T-helper 17 cell (primary cell): ENCODE data around the gene FNBP1. TPM values are rescaled to one million over a fixed set of nuclear protein-coding genes. Genes with fewer than 3 reads are reported as not detected.

ENCODE experiments used
- ATAC-seq: fragments of 150-1000 bp; cut with Tn5 transposase; 2 replicates; pipeline ENCODE4 v1.10.0; 2021; ENCODE audit warnings: mild to moderate bottlenecking, moderate library complexity
- DNase-seq, 3 donors: peaks; one replicate each; pipeline versions ENCODE4 v3.0.0 to v3.0.0-alpha.2; 2020 to 2021
- H3K9me3 ChIP-seq: one replicate; pipeline ENCODE4 v1.7.0; 2013; ENCODE audit warnings: low read length, mild to moderate bottlenecking; ENCODE audit not compliant: control insufficient read depth, poor library complexity, severe bottlenecking
- H3K27ac Mint-ChIP-seq: one replicate; pipeline ENCODE4 v1.8.0; 2022; ENCODE audit warnings: mild to moderate bottlenecking, moderate library complexity, mixed read lengths
- H3K27me3 Mint-ChIP-seq: one replicate; pipeline ENCODE4 v1.8.0; 2022; ENCODE audit warnings: mixed read lengths
- H3K36me3 Mint-ChIP-seq: one replicate; pipeline ENCODE4 v1.8.0; 2022; ENCODE audit warnings: low read depth, mixed read lengths
- H3K4me1 Mint-ChIP-seq: one replicate; pipeline ENCODE4 v1.8.0; 2022; ENCODE audit warnings: mild to moderate bottlenecking, mixed read lengths
- H3K4me3 Mint-ChIP-seq: one replicate; pipeline ENCODE4 v1.8.0; 2022; ENCODE audit warnings: mild to moderate bottlenecking, moderate library complexity, mixed read lengths
- total RNA-seq, 4 donors: library from RNA in 2 of 4; stranded (reverse) in 2 of 4; gene quantifications; one replicate each; pipeline ENCODE4 v1.2.3 and lab custom pipeline; 2022 to 2026

FNBP1 gene
- total RNA-seq, 2 donors from 2014 or later = 219 to 221 TPM

DNA sequence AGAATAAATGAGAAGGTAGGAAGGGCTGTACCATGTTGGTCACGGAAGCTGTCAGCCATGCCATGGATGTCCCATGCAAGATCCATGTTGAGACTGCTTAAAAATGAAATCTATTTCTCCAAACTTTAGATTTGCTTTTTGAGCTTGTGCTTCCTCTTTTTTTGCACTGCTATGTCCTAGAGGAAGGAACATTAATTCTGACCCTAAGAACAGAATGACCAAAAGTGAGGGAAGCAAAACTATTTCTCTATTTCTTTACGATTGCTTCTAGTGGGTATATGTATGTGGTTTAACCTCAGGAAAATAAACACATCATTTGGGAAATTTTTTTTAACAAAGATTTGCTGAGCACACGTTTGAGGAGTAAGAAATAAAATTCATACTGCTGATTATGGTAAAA is 123.1 kb downstream of the FNBP1 start:
- ATAC-seq (no peak), DNase-seq (no peak)
- peak overlapping the region; percentile 88 for H3K27ac Mint-ChIP-seq
- peaks cover 6% of the 10 kb centered on the region for H3K36me3 Mint-ChIP-seq
- no peak overlapping the region for H3K4me3 Mint-ChIP-seq
- H3K9me3 ChIP-seq = no peaks in the 10 kb centered on the region
- no peaks in the 10 kb centered on the region for H3K27me3 Mint-ChIP-seq
- H3K4me1 Mint-ChIP-seq = peaks cover 25% of the 10 kb centered on the region

DNA sequence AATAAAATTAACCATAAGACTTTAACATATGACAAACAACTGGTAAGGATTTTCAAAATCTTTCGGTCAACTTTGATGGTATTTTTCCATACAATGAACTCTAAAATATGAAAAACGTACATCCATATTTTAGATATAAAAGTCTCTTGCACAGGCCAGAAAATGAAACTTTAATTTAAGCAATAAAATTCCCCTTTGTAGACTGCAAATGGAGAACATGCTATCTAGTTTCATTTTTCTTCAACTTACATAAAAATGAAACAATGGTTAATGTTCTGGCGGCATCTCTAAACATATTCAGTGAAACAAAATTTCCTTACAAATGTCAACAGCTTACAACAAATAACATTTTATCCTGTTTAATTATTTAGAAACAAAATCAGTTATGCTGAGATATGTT is 123.7 kb downstream of the FNBP1 start:
- Mint-ChIP-seq H3K27me3 (no peaks in the 10 kb centered on the region), H3K4me1 (peaks cover 23% of the 10 kb centered on the region), H3K27ac (peak overlapping the region; percentile 88), H3K36me3 (peaks cover 6% of the 10 kb centered on the region), H3K4me3 (no peak overlapping the region)
- DNase-seq (no peak), ATAC-seq (no peak)
- no peaks in the 10 kb centered on the region for H3K9me3 ChIP-seq

DNA sequence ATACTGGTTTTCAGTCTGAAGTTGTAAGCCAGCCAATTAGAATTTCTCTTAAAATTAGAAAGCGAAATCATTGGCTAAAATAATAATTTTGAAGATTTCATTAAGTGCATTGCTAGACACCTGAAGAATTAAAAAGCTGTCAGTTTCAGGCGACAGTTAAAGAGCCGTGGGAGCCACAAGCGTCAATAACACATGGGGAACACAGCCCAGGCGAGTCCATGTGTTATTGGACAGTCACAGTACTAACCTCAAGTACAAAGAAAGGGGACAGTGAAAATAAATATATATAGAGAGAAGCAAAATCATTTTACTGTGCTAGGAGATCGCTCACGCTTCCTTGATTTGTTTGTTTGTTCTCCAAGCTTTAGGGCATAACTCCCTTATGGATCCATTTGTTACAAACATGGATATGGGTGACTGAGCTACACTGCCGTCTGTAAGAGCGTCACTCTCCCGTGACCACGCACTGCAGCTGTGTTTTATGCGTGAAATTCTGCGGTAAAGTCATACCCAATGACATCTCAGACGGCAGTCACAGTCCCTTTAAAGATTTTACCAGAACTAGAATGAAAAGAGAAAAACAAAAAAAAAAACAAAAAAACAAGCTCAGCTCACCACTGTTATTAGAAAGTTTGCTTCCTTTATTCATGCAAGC is 124.6 kb downstream of the FNBP1 start:
- H3K4me3 Mint-ChIP-seq = no peak overlapping the region
- peaks cover 19% of the 10 kb centered on the region for H3K4me1 Mint-ChIP-seq
- peaks cover 6% of the 10 kb centered on the region for H3K36me3 Mint-ChIP-seq
- no peaks in the 10 kb centered on the region for H3K9me3 ChIP-seq
- no peaks in the 10 kb centered on the region for H3K27me3 Mint-ChIP-seq
- DNase-seq (no peak), ATAC-seq (no peak)
- H3K27ac Mint-ChIP-seq = peak overlapping the region; percentile 88

DNA sequence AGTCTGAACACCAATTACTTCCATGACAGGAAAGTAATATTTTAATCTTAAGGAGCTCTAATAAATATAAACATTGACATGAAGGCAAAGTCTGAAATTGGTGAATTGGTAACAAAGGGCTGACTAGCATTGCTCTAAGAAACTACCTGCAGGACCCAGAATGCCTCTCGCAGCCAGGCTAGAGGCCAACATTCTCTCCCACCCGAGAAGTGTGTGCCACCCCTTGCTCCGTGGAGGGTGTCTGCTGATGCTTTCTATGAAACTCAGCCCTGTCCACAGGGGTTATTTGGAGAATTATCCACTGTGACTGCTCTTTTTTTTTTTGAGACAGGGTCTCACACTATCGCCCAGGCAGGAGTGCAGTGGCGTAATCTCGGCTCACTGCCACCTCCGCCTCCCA is 126.3 kb downstream of the FNBP1 start:
- Mint-ChIP-seq H3K4me1 (peaks cover 17% of the 10 kb centered on the region), H3K36me3 (peaks cover 6% of the 10 kb centered on the region), H3K4me3 (no peak overlapping the region), H3K27me3 (no peaks in the 10 kb centered on the region), H3K27ac (peak overlapping the region; percentile 84)
- H3K9me3 ChIP-seq = no peaks in the 10 kb centered on the region
- ATAC-seq = no peak
- no peak for DNase-seq

DNA sequence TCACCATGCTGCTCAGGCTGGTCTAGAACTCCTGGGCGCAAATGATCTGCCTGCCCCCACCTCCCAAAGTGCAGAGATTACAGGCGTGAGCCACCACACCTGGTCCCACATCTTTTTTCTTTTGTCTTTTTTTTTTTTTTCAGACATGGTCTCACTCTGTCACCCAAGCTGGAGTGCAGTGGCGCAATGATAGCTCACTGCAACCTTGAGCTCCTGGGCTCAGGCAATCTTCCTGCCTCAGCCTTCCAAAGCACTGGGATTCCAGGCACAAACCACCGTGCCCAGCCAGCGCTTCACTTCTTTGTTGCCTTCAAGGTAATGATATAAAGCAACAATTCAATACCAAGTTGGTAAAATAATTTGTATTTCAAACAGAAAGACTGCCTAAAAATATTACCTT is 128.9 kb downstream of the FNBP1 start:
- no peaks in the 10 kb centered on the region for H3K9me3 ChIP-seq
- peaks cover 6% of the 10 kb centered on the region for H3K36me3 Mint-ChIP-seq
- peak overlapping the region; percentile 21 for H3K27ac Mint-ChIP-seq
- no peaks in the 10 kb centered on the region for H3K27me3 Mint-ChIP-seq
- DNase-seq (no peak), ATAC-seq (no peak)
- no peak overlapping the region for H3K4me3 Mint-ChIP-seq
- peaks cover 13% of the 10 kb centered on the region for H3K4me1 Mint-ChIP-seq

DNA sequence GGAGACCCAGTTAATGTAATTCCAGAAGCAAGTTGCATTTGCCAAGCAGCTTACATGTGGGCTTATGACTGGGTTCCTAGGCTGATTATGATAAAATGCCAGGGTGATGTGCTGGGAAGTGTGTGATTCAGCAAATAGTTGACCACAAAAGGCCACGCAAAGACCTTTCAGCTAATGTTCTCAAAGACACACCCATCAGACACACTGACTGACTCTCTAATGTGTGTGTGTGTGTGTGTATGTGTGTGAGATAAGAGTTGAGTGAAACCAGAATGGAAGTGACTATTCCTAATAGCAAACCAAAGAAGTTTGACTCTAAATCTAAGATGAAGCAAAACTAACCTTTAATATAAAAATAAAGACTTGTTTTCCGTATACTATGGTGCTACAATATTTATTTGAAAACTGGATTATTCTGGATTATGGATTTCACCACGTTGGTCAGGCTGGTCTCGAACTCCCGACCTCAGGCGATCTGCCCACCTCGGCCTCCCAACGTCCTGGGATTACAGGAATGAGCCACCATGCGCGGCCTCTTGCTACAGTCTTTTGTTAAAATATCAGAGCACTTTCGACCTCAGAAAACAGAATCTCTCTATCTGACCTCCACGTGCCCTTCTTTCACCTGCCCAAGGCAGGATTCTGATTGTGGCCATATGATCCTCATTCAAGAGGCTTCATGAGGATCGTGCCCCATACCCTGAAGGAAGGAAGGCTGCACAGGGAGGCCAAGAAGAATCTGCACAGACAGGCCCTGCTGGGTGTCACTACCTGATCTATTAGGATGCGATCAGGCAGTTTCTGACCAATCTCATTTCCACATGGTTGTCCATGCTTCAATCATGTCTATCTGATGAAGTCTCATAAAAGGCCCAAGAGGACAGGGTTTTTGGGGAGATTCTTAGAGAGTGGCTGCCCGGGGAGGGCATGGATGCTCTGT is 132.1 kb downstream of the FNBP1 start:
- peaks cover 6% of the 10 kb centered on the region for H3K36me3 Mint-ChIP-seq
- no peak overlapping the region for H3K4me3 Mint-ChIP-seq
- H3K4me1 Mint-ChIP-seq = peaks cover 4% of the 10 kb centered on the region
- no peak for ATAC-seq
- no peaks in the 10 kb centered on the region for H3K27me3 Mint-ChIP-seq
- no peaks in the 10 kb centered on the region for H3K9me3 ChIP-seq
- peak overlapping the region; percentile 83 for H3K27ac Mint-ChIP-seq
- no peak for DNase-seq

DNA sequence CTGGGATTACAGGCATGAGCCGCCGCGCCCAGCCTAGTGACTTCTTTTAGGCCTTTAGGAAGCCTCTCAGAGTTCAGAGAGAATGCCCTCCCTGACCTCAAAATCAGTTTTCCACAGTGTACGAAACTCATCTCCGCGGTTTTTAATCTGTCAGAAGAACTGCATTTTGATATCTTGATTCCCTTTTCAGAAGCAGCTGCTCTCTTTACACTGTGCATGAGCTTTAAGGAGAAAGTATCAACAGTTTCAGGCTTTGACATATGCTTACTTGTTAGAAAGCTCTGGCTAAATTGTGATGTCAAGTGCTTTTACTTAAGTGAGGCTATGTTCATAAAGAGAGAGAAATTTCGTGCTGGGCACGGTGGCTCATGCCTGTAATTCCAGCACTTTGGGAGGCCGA is 133.1 kb downstream of the FNBP1 start:
- DNase-seq = no peak
- Mint-ChIP-seq H3K27me3 (no peaks in the 10 kb centered on the region), H3K4me1 (peaks cover 5% of the 10 kb centered on the region), H3K4me3 (no peak overlapping the region), H3K27ac (peak overlapping the region; percentile 83), H3K36me3 (peaks cover 8% of the 10 kb centered on the region)
- no peaks in the 10 kb centered on the region for H3K9me3 ChIP-seq
- ATAC-seq = no peak

DNA sequence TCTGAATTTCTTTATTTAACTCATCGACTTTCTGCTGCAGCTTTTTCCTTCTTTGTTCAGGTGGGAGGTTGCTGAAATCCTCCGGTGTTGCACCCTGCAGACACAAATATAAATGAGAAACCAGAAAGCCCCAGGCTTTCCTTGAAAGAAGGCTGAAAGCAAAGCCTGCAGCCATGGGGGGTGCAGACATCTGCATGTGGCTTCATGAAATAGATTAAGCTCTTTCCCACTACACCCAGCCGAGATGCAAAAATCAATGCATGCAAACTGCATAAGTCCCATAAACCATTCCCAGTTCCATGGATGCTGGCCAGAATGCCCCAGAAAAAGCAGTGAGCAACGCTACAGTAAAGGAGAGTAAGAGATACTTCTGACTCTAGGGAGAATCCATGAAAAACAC is 134.1 kb downstream of the FNBP1 start:
- H3K36me3 Mint-ChIP-seq = peaks cover 10% of the 10 kb centered on the region
- H3K4me3 Mint-ChIP-seq = no peak overlapping the region
- H3K27me3 Mint-ChIP-seq = no peaks in the 10 kb centered on the region
- H3K27ac Mint-ChIP-seq = peak overlapping the region; percentile 62
- no peaks in the 10 kb centered on the region for H3K9me3 ChIP-seq
- ATAC-seq = no peak
- no peak for DNase-seq
- peaks cover 10% of the 10 kb centered on the region for H3K4me1 Mint-ChIP-seq

DNA sequence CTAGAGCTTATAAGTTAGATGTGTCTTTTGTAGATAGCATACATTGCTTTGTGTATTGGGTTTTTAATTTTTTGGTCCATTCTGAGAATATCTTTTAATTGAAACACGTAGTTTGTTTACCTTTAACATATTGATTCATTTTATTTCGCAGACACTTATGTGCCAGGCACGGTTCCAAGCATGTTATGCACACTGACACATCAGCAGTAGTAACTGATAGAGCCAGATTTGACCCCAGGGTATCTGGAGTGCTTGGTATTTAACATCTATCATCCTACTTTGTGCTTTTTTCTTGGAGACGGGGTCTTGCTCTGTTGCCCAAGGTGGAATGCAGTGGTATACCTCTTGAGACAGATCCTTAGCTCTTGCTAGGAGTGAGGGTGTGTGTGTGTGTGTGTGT is 135.8 kb downstream of the FNBP1 start:
- Mint-ChIP-seq H3K36me3 (peaks cover 10% of the 10 kb centered on the region), H3K27me3 (no peaks in the 10 kb centered on the region), H3K4me1 (peaks cover 12% of the 10 kb centered on the region), H3K4me3 (peak overlapping the region; percentile 19), H3K27ac (peak overlapping the region; percentile 62)
- DNase-seq = no peak
- H3K9me3 ChIP-seq = no peaks in the 10 kb centered on the region
- no peak for ATAC-seq

DNA sequence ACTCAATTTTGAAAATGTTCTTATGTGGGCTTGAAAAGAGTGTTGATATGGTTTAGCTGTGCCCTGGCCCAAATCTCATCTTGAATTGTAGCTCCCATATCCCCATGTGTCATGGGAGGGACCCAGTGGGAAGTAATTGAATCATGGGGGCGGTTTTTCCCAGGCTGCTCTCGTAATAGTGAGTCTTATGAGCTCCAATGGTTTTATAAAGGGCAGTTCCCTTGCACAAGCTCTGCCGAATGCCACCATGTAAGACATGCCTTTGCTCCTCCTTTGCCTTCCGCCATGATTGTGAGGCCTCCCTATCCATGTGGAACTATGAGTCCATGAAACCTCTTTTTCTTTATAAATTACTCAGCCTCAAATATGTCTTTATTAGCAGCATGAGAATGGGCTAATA is 136.7 kb downstream of the FNBP1 start:
- Mint-ChIP-seq H3K27me3 (no peaks in the 10 kb centered on the region), H3K27ac (peak overlapping the region; percentile 62), H3K4me1 (peaks cover 14% of the 10 kb centered on the region), H3K4me3 (no peak overlapping the region), H3K36me3 (peaks cover 10% of the 10 kb centered on the region)
- no peak for DNase-seq
- ATAC-seq = no peak
- no peaks in the 10 kb centered on the region for H3K9me3 ChIP-seq

DNA sequence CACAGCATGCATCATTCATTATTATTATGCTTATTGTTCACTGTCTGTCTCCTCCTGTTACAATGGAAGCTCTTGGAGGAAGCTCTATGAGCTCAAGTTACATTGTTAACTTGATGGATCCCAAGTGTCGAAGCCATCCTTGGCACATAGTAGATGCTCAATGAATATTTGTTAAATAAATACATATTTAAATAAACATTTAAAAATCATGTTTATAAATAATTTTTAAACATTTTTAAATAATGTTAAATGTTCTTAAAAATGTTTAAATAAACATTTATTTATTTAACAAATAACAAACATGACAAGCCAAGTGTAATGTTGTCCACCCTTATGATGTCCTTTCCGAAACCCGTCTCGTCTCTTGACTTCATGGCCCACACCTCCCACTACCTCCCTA is 138.3 kb downstream of the FNBP1 start:
- ATAC-seq (no peak), DNase-seq (no peak)
- peaks cover 10% of the 10 kb centered on the region for H3K36me3 Mint-ChIP-seq
- no peaks in the 10 kb centered on the region for H3K9me3 ChIP-seq
- H3K27ac Mint-ChIP-seq = peak overlapping the region; percentile 100
- H3K4me3 Mint-ChIP-seq = no peak overlapping the region
- peaks cover 17% of the 10 kb centered on the region for H3K4me1 Mint-ChIP-seq
- no peaks in the 10 kb centered on the region for H3K27me3 Mint-ChIP-seq

DNA sequence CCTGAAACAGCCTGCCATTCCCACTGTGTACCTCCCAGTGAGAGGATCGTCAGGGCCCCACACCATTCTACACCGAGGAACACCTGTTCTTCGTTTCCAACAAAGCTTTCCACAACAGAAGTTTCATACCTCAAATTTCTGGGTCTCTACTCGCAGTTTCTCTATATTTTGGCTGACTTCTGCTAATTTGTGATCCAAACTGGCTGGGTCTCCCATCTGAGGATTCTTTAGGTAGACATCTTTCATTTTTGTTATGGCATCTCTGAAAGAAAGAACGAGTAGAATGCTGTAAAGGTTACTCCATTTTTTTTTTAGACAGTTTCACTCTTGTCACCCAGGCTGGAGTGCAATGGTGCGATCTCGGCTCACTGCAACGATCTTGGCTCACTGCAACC is 140.3 kb downstream of the FNBP1 start:
- Mint-ChIP-seq H3K4me1 (peaks cover 27% of the 10 kb centered on the region), H3K36me3 (peaks cover 12% of the 10 kb centered on the region), H3K27ac (peak overlapping the region; percentile 100), H3K4me3 (no peak overlapping the region), H3K27me3 (no peaks in the 10 kb centered on the region)
- no peaks in the 10 kb centered on the region for H3K9me3 ChIP-seq
- DNase-seq = no peak
- no peak for ATAC-seq

DNA sequence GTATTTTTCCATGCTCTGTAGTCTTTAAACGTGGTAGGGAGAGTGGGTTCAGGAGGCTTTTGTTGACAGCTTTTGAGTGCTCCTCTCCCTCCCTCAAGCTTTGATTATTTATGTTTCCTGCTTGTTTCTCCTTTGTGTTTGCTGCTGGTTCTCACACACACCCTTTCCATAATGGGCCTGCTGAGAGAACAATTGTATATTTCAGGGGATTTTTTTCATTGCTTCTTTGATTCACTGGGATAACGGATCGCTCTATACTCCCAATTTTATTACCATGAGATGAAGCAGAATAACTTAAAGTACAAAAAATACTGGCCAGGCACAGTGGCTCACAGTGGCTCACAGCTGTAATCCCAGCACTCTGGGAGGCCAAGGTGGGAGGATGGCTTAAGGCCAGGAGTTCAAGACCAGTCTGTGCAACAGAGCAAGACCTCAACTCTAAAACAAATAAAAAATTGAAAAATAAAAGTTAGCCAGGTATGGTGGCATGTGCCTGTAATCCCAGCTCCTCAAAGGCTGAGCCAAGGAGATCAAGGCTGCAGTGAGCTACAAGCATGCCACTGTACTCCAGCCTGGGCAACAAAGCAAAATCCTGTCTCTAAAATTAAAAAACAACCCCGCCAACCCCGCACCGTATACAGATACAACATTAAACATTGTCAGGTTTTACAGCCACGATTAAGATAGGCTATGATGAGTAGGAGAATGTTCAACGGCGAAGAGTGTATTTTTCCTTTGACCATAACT is 140.8 kb downstream of the FNBP1 start:
- Mint-ChIP-seq H3K36me3 (peaks cover 12% of the 10 kb centered on the region), H3K27me3 (no peaks in the 10 kb centered on the region), H3K27ac (peak overlapping the region; percentile 100), H3K4me3 (no peak overlapping the region), H3K4me1 (peaks cover 27% of the 10 kb centered on the region)
- no peaks in the 10 kb centered on the region for H3K9me3 ChIP-seq
- no peak for DNase-seq
- ATAC-seq = no peak
